RPMI8226 (cell line): ENCODE measurements around the gene CFAP20.

Experiments
- DNase-seq: peaks from one replicate; pipeline ENCODE4 v3.0.0-alpha.2; 2015

The CFAP20 gene

GRCh38 chr16:58123896-58124600, 5.1 kb downstream of the CFAP20 start:
- no peak for DNase-seq

GRCh38 chr16:58121132-58121531, 8.0 kb downstream of the CFAP20 start:
- no peak for DNase-seq

GRCh38 chr16:58120234-58120633, 8.9 kb downstream of the CFAP20 start:
- DNase-seq, result no peak

- DNase-seq, result no peak
Observed at GRCh38 chr16:58119509-58119845, 9.7 kb downstream of the CFAP20 start.

GRCh38 chr16:58118801-58119508, 10.2 kb downstream of the CFAP20 start:
- no peak for DNase-seq

- DNase-seq, result no peak
Observed at GRCh38 chr16:58116529-58116928, 12.7 kb downstream of the CFAP20 start.

- no peak for DNase-seq
Observed at GRCh38 chr16:58116081-58116480, 13.1 kb downstream of the CFAP20 start.

GRCh38 chr16:58114827-58115825, 14.1 kb downstream of the CFAP20 start:
- DNase-seq, result no peak

- no peak for DNase-seq
Observed at GRCh38 chr16:58111302-58111627, 17.9 kb downstream of the CFAP20 start.

- DNase-seq, result no peak
Observed at GRCh38 chr16:58110571-58111301, 18.4 kb downstream of the CFAP20 start.

- DNase-seq, result no peak
Observed at GRCh38 chr16:58109881-58110280, 19.3 kb downstream of the CFAP20 start.

- no peak for DNase-seq
Observed at GRCh38 chr16:58109330-58109729, 19.9 kb downstream of the CFAP20 start.

- DNase-seq, result no peak
Observed at GRCh38 chr16:58107709-58108108, 21.5 kb downstream of the CFAP20 start.

GRCh38 chr16:58107228-58107627, 22.0 kb downstream of the CFAP20 start:
- no peak for DNase-seq

GRCh38 chr16:58105631-58106030, 23.6 kb downstream of the CFAP20 start:
- DNase-seq, result no peak

GRCh38 chr16:58102665-58103392, 26.4 kb downstream of the CFAP20 start:
- DNase-seq, result no peak

- no peak for DNase-seq
Observed at GRCh38 chr16:58099956-58100300, 29.3 kb downstream of the CFAP20 start.

- DNase-seq, result no peak
Observed at GRCh38 chr16:58099097-58099955, 29.9 kb downstream of the CFAP20 start.

GRCh38 chr16:58098207-58099096, 30.7 kb downstream of the CFAP20 start:
- no peak for DNase-seq

GRCh38 chr16:58096249-58096648, 32.9 kb downstream of the CFAP20 start:
- no peak for DNase-seq
